ENCODE data around the gene TSNAXIP1. TPM values are rescaled to one million over a fixed set of nuclear protein-coding genes. Genes with fewer than 3 reads are reported as not detected.

Gene TSNAXIP1
- total RNA-seq, 1 donor from 2014 or later: 0.52 TPM

GRCh38 chr16:67773569-67774456 is 32.9 kb upstream of the TSNAXIP1 start:
- no peak for DNase-seq (ENCODE audit: low read depth)
- TF ChIP-seq, protein P1, sequence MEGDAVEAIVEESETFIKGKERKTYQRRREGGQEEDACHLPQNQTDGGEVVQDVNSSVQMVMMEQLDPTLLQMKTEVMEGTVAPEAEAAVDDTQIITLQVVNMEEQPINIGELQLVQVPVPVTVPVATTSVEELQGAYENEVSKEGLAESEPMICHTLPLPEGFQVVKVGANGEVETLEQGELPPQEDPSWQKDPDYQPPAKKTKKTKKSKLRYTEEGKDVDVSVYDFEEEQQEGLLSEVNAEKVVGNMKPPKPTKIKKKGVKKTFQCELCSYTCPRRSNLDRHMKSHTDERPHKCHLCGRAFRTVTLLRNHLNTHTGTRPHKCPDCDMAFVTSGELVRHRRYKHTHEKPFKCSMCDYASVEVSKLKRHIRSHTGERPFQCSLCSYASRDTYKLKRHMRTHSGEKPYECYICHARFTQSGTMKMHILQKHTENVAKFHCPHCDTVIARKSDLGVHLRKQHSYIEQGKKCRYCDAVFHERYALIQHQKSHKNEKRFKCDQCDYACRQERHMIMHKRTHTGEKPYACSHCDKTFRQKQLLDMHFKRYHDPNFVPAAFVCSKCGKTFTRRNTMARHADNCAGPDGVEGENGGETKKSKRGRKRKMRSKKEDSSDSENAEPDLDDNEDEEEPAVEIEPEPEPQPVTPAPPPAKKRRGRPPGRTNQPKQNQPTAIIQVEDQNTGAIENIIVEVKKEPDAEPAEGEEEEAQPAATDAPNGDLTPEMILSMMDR (conservative IDR thresholded peaks at IDR 0.05; ENCODE audit: low read depth, low read length): no peak
- H3K4me3 ChIP-seq (ENCODE audit: low read depth, low read length): no peak overlapping the region

DNA sequence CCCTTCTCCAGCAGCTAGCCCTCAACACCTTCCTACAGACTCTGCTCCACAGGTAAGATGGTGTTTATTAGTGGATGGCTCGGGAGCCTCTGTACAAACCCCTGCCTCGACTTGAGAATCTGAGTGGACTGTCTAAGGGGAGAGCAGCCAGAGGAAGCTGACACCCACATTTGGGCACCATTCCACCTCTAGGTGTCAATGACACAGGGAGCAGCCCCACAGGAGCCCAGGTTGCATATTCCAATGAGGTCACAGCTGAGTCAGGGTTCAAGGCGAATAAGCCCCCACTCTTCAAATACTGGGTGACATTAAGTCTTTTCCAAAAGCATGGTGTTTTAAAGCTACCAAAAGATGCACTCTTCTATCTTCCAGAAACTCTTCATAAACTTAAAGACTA is 32.2 kb upstream of the TSNAXIP1 start:
- no peak for DNase-seq (ENCODE audit: low read depth)
- TF ChIP-seq, protein P1 (conservative IDR thresholded peaks at IDR 0.05; ENCODE audit: low read depth, low read length): no peak
- H3K4me3 ChIP-seq (ENCODE audit: low read depth, low read length): no peak overlapping the region

- H3K4me3 ChIP-seq (ENCODE audit: low read depth, low read length): no peak overlapping the region
- TF ChIP-seq, protein P1 (conservative IDR thresholded peaks at IDR 0.05; ENCODE audit: low read depth, low read length): no peak
- DNase-seq (ENCODE audit: low read depth): no peak
These were observed 31.4 kb upstream of the TSNAXIP1 start for GRCh38 chr16:67775273-67775672.

- TF ChIP-seq, protein P1 (conservative IDR thresholded peaks at IDR 0.05; ENCODE audit: low read depth, low read length): no peak
- DNase-seq (ENCODE audit: low read depth): no peak
- no peak overlapping the region for H3K4me3 ChIP-seq (ENCODE audit: low read depth, low read length)
These were observed 27.3 kb upstream of the TSNAXIP1 start for GRCh38 chr16:67779256-67780014.

- TF ChIP-seq, protein P1 (conservative IDR thresholded peaks at IDR 0.05; ENCODE audit: low read depth, low read length): no peak
- no peak overlapping the region for H3K4me3 ChIP-seq (ENCODE audit: low read depth, low read length)
- no peak for DNase-seq (ENCODE audit: low read depth)
These were observed 25.7 kb upstream of the TSNAXIP1 start for GRCh38 chr16:67780847-67781564.

DNA sequence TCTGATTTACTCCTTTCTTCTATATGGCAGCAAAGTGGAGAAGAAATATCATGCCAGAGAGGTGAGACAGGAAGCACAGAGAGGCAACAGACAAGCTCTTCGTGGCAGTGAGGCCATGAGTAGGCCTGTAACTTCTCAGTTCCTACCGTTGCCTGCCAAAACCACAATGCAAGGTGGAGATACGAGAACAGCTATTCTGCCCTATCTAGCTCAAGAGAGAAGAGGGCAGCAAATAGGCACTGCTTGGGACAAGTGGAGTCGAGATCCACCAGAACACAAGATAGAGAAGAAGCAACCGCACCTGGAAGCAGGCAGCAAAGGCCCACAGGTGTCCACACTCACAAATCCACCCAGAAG is 25.1 kb upstream of the TSNAXIP1 start:
- no peak overlapping the region for H3K4me3 ChIP-seq (ENCODE audit: low read depth, low read length)
- DNase-seq (ENCODE audit: low read depth): no peak
- TF ChIP-seq, protein P1 (conservative IDR thresholded peaks at IDR 0.05; ENCODE audit: low read depth, low read length): no peak
